Thyroid gland (tissue), 4 donors: ENCODE results near the gene HHIPL1. TPM values are rescaled to one million over a fixed set of nuclear protein-coding genes. Genes with fewer than 3 reads are reported as not detected.

ENCODE experiments used
- DNase-seq, 2 donors: peaks; one replicate each; pipeline ENCODE4 v3.0.0-alpha.2; 2019
- H3K27ac ChIP-seq, 3 donors: fragments of 200-600 bp; sonication (generic); 1 replicate in 2 of 3; 2 replicates in 1 of 3; pipeline ENCODE4 v1.5.1; 2016 to 2019; ENCODE audit warnings: mild to moderate bottlenecking in 1 of 3, moderate library complexity in 1 of 3
- H3K27me3 ChIP-seq: fragments of 200-600 bp; sonication (generic); one replicate; pipeline ENCODE4 v1.5.1; 2019
- H3K36me3 ChIP-seq, 2 donors: fragments of 200-600 bp; sonication (generic); one replicate each; pipeline ENCODE4 v1.5.1; 2016 to 2019
- H3K4me1 ChIP-seq, 2 donors: fragments of 200-600 bp; sonication (generic); one replicate each; pipeline ENCODE4 v1.5.1; 2017 to 2019
- H3K4me3 ChIP-seq, 3 donors: fragments of 200-600 bp; sonication (generic); replicated peaks in 1 of 3; 1 replicate in 2 of 3; 2 replicates in 1 of 3; pipeline ENCODE4 v1.5.1; 2016; ENCODE audit warnings: mild to moderate bottlenecking in 1 of 3
- H3K9me3 ChIP-seq: fragments of 200-600 bp; sonication (generic); one replicate; pipeline ENCODE4 v1.5.1; 2017
- CTCF ChIP-seq, 6 experiments: fragments of 200-600 bp in 3 of 6; fragments of 450-650 bp in 3 of 6; sonication (generic) in 3 of 6; IDR thresholded peaks; one replicate each; pipeline ENCODE4 v1.5.1; 2016 to 2019; ENCODE audit warnings: antibody characterized with exemption in 6 of 6, mild to moderate bottlenecking in 2 of 6, inconsistent platforms in 1 of 6, moderate library complexity in 1 of 6
- POLR2A ChIP-seq, 2 donors: fragments of 450-650 bp; IDR thresholded peaks; one replicate each; pipeline ENCODE4 v1.6.1; 2017; ENCODE audit warnings: antibody characterized with exemption in 2 of 2, mild to moderate bottlenecking in 2 of 2, moderate library complexity in 1 of 2
- WGBS, 2 donors: methylation state at CpG; one replicate each; pipeline ENCODE4 v1.1.5; 2017; 5-methylcytosine and 5-hydroxymethylcytosine counted together
- intact Hi-C: fragments of 100-400 bp; cut with DNase I; formaldehyde crosslinking; loops from one replicate; pipeline ENCODE4 v1.15.1; 2023
- total RNA-seq, 4 donors: library from RNA; depleted of rRNA; stranded (reverse); fragments of >200 nt; gene quantifications; one replicate each; pipeline ENCODE4 v1.2.3, GENCODE V29; 2016

The HHIPL1 gene
- total RNA-seq, 4 donors from 2014 or later: 0.98 to 2.7 (median 1.1) TPM

GRCh38 chr14:99684410-99684934 is 39.5 kb downstream of the HHIPL1 start:
- no peak overlapping the region for H3K27ac ChIP-seq
- 14 to 19% methylated on average over 9 to 10 of the region's 45 CpGs for WGBS, 2 donors
- intact Hi-C loops: loop anchor here (10.0 kb wide), 2 partner anchors 80 to 860 kb away; partner anchors contain the start of gene CCDC85C
- H3K9me3 ChIP-seq: no peaks in the 10 kb centered on the region
- TF ChIP-seq POLR2A (IDR thresholded peaks at IDR 0.05) (no peak), CTCF (IDR thresholded peaks at IDR 0.05) (no peak)
- DNase-seq: no peak
- peaks cover 11 to 15% of the 10 kb centered on the region in 2 donors for H3K4me1 ChIP-seq
- H3K36me3 ChIP-seq: no peaks in the 10 kb centered on the region
- H3K4me3 ChIP-seq: peak overlapping the region; percentile 44 to 68 (median 48)
- H3K27me3 ChIP-seq: no peaks in the 10 kb centered on the region

GRCh38 chr14:99685151-99685591 is 40.2 kb downstream of the HHIPL1 start:
- DNase-seq: no peak
- 64 to 68% methylated on average over 11 of the region's 11 CpGs for WGBS, 2 donors
- Histone ChIP-seq H3K4me1 (peaks cover 11 to 15% of the 10 kb centered on the region in 2 donors), H3K9me3 (no peaks in the 10 kb centered on the region), H3K27ac (no peak overlapping the region), H3K27me3 (no peaks in the 10 kb centered on the region), H3K4me3 (no peak overlapping the region), H3K36me3 (no peaks in the 10 kb centered on the region)
- intact Hi-C loops: loop anchor here (10.0 kb wide), 2 partner anchors 80 to 860 kb away; partner anchors contain the start of gene CCDC85C
- TF ChIP-seq CTCF (IDR thresholded peaks at IDR 0.05) (no peak), POLR2A (IDR thresholded peaks at IDR 0.05) (no peak)

- Histone ChIP-seq H3K4me3 (no peak overlapping the region), H3K27me3 (no peaks in the 10 kb centered on the region), H3K36me3 (no peaks in the 10 kb centered on the region), H3K27ac (no peak overlapping the region), H3K9me3 (no peaks in the 10 kb centered on the region), H3K4me1 (peaks cover 11 to 15% of the 10 kb centered on the region in 2 donors)
- 67 to 89% methylated on average over 1 of the region's 1 CpG for WGBS, 2 donors
- DNase-seq: no peak
- TF ChIP-seq POLR2A (IDR thresholded peaks at IDR 0.05) (no peak), CTCF (IDR thresholded peaks at IDR 0.05) (no peak)
- intact Hi-C loops: loop anchor here (10.0 kb wide), 2 partner anchors 81 to 859 kb away; partner anchors contain the start of gene CCDC85C
Observed at GRCh38 chr14:99685596-99685995, 40.7 kb downstream of the HHIPL1 start.

GRCh38 chr14:99686557-99687283 is 41.8 kb downstream of the HHIPL1 start:
- peaks cover 11 to 15% of the 10 kb centered on the region in 2 donors for H3K4me1 ChIP-seq
- TF ChIP-seq CTCF (IDR thresholded peaks at IDR 0.05) (no peak), POLR2A (IDR thresholded peaks at IDR 0.05) (no peak)
- no peak for DNase-seq
- no peaks in the 10 kb centered on the region for H3K9me3 ChIP-seq
- H3K4me3 ChIP-seq: no peak overlapping the region
- H3K27ac ChIP-seq: no peak overlapping the region
- no peaks in the 10 kb centered on the region for H3K27me3 ChIP-seq
- WGBS, 2 donors: 81 to 90% methylated on average over 8 of the region's 8 CpGs
- H3K36me3 ChIP-seq: no peaks in the 10 kb centered on the region
- intact Hi-C loops: loop anchor here (10.0 kb wide), 2 partner anchors 82 to 858 kb away; partner anchors contain the start of gene CCDC85C
